ENCODE measurements around the gene FSCN2.

GRCh38 chr17:81564778-81565177, 36.6 kb downstream of the FSCN2 start:
- TF ChIP-seq CTCF (IDR thresholded peaks at IDR 0.05), result no peak
- TF ChIP-seq POLR2A (IDR thresholded peaks at IDR 0.05), result no peak

All from lower leg skin (tissue), 3 donors.